ENCODE data around the gene TNFAIP3.

TNFAIP3 gene

DNA sequence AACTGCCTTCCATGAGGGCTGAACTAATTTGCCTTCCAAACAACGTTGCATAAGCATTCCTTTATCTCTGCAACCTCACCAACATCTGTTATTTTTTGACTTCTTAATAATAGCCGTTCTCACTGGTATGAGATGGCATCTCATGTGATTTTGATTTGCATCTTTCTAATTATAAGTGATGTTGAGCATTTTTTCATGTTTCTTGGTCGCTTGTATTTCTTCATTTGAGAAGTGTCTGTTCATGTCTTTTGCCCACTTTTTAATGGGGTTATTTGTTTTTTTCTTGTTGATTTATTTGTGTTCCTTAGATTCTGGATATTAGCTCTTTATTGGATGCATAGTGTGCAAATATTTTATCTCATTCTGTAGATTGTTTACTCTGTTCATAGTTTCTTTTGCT, 46.4 kb downstream of the TNFAIP3 start:
- in situ Hi-C loops (cut with MboI; ENCODE audit: low pct_unique_long_range_greater_than_20kb, low sequenced_read_pairs, unreplicated experiment), result no loop called here
- TF ChIP-seq, protein P1, sequence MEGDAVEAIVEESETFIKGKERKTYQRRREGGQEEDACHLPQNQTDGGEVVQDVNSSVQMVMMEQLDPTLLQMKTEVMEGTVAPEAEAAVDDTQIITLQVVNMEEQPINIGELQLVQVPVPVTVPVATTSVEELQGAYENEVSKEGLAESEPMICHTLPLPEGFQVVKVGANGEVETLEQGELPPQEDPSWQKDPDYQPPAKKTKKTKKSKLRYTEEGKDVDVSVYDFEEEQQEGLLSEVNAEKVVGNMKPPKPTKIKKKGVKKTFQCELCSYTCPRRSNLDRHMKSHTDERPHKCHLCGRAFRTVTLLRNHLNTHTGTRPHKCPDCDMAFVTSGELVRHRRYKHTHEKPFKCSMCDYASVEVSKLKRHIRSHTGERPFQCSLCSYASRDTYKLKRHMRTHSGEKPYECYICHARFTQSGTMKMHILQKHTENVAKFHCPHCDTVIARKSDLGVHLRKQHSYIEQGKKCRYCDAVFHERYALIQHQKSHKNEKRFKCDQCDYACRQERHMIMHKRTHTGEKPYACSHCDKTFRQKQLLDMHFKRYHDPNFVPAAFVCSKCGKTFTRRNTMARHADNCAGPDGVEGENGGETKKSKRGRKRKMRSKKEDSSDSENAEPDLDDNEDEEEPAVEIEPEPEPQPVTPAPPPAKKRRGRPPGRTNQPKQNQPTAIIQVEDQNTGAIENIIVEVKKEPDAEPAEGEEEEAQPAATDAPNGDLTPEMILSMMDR (IDR thresholded peaks at IDR 0.05; ENCODE audit: extremely low read depth, insufficient read depth, missing control alignments), result no peak
- DNase-seq (ENCODE audit: low spot score), result no peak

GRCh38 chr6:137913996-137914529, 47.0 kb downstream of the TNFAIP3 start:
- no peak for DNase-seq (ENCODE audit: low spot score)
- TF ChIP-seq, protein P1 (IDR thresholded peaks at IDR 0.05; ENCODE audit: extremely low read depth, insufficient read depth, missing control alignments), result no peak
- in situ Hi-C loops (cut with MboI; ENCODE audit: low pct_unique_long_range_greater_than_20kb, low sequenced_read_pairs, unreplicated experiment), result no loop called here

DNA sequence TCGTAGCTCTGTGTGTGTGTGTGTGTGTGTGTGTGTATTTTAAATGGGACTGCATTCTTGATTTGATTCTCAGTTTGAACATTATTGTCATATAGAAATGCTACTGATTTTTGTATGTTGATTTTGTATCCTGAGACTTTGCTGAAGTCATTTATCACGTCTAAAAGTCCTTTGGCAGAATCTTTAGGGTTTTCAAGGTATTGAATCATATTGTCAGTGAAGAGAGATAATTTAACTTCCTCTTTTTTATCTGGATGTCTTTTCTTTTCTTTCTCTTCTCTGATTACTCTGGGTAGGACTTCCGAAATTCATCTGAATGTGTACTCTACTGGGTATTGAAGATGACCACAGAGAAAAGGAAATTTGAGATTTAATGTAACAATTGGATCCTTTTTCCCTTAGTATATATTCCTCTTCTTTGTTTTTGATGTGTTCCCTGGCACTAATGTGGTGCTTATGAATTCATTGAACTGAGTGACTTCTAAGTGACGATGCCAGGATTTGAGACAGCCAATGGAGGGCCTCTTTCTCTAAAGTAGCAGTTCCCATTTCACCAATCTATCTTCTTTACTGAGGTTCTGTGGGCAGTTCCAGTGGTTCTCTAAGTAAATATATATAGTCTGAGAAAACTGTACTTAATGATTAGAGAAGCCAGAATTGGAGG, 47.6 kb downstream of the TNFAIP3 start:
- TF ChIP-seq, protein P1 (IDR thresholded peaks at IDR 0.05; ENCODE audit: extremely low read depth, insufficient read depth, missing control alignments), result no peak
- in situ Hi-C loops (cut with MboI; ENCODE audit: low pct_unique_long_range_greater_than_20kb, low sequenced_read_pairs, unreplicated experiment), result no loop called here

GRCh38 chr6:137915790-137916189, 48.7 kb downstream of the TNFAIP3 start:
- TF ChIP-seq, protein P1 (IDR thresholded peaks at IDR 0.05; ENCODE audit: extremely low read depth, insufficient read depth, missing control alignments), result no peak
- DNase-seq (ENCODE audit: low spot score), result no peak
- in situ Hi-C loops (cut with MboI; ENCODE audit: low pct_unique_long_range_greater_than_20kb, low sequenced_read_pairs, unreplicated experiment), result no loop called here

More for the DNA sequence above, 47.6 kb downstream of the TNFAIP3 start:
- no peak for DNase-seq (ENCODE audit: low spot score)

GRCh38 chr6:137917551-137918325, 50.7 kb downstream of the TNFAIP3 start:
- no peak for DNase-seq (ENCODE audit: low spot score)
- TF ChIP-seq, protein P1 (IDR thresholded peaks at IDR 0.05; ENCODE audit: extremely low read depth, insufficient read depth, missing control alignments), result no peak
- in situ Hi-C loops (cut with MboI; ENCODE audit: low pct_unique_long_range_greater_than_20kb, low sequenced_read_pairs, unreplicated experiment), result no loop called here

- in situ Hi-C loops (cut with MboI; ENCODE audit: low pct_unique_long_range_greater_than_20kb, low sequenced_read_pairs, unreplicated experiment), result no loop called here
- no peak for DNase-seq (ENCODE audit: low spot score)
These were observed 52.4 kb downstream of the TNFAIP3 start for GRCh38 chr6:137919502-137919823.

More at GRCh38 chr6:137919502-137919823, 52.4 kb downstream of the TNFAIP3 start:
- TF ChIP-seq, protein P1 (IDR thresholded peaks at IDR 0.05; ENCODE audit: extremely low read depth, insufficient read depth, missing control alignments), result no peak
